Panc1 (cell line): ENCODE data around the gene SORL1. TPM values are rescaled to one million over a fixed set of nuclear protein-coding genes. Genes with fewer than 3 reads are reported as not detected.

Experiments used
- ATAC-seq: fragments of 200-7000 bp; cut with Tn5 transposase; 2 replicates; pipeline ENCODE4 v1.9.1; 2020; ENCODE audit warnings: mild to moderate bottlenecking, moderate library complexity
- BruUV-seq: library from RNA; stranded (reverse); fragments of 400-500 nt; replicated peaks from 2 replicates; lab custom pipeline; 2021; lab: Mats Ljungman, UMichigan
- CTCF ChIA-PET: fragments of 300-600 bp; sonication (Branson Sonifier 250); formaldehyde crosslinking; loops from one replicate; lab custom pipeline; 2022; ENCODE audit warnings: antibody characterized with exemption; lab: Charles Lee
- POLR2A ChIA-PET: fragments of 300-600 bp; sonication (Branson Sonifier 250); formaldehyde crosslinking; loops from one replicate; lab custom pipeline; 2022; ENCODE audit warnings: antibody characterized with exemption; lab: Charles Lee
- DNase-seq: peaks from one replicate; pipeline ENCODE4 v3.0.0-alpha.2; 2010; ENCODE audit warnings: low read depth, low spot score
- H3K27ac ChIP-seq: 2 replicates; pipeline ENCODE4 v1.5.1; 2011; ENCODE audit warnings: mild to moderate bottlenecking, low read length, inconsistent platforms
- H3K27me3 ChIP-seq: fragments of 200-500 bp; sonication (Bioruptor generic); 2 replicates; pipeline ENCODE4 v1.6.0; 2014; ENCODE audit warnings: low read length, inconsistent platforms; ENCODE audit not compliant: control insufficient read depth, insufficient read depth
- H3K36me3 ChIP-seq: fragments of 200-500 bp; sonication (Bioruptor generic); 2 replicates; pipeline ENCODE4 v1.5.1; 2014; ENCODE audit warnings: inconsistent platforms, mild to moderate bottlenecking, low read length, moderate library complexity; ENCODE audit not compliant: control insufficient read depth, insufficient read depth
- H3K4me1 ChIP-seq: 2 replicates; pipeline ENCODE4 v1.5.1; 2011; ENCODE audit warnings: inconsistent platforms, mild to moderate bottlenecking, low read length, moderate library complexity; ENCODE audit not compliant: control insufficient read depth, insufficient read depth
- H3K4me3 ChIP-seq, 2 experiments: 2 replicates each; pipeline ENCODE4 v1.5.1; 2011 to 2012; ENCODE audit warnings: low read depth in 2 of 2, low read length in 2 of 2, mild to moderate bottlenecking in 2 of 2, inconsistent platforms in 1 of 2, moderate library complexity in 1 of 2
- H3K9me3 ChIP-seq: fragments of 200-500 bp; sonication (Bioruptor generic); 2 replicates; pipeline ENCODE4 v1.5.1; 2014; ENCODE audit warnings: low read depth, mild to moderate bottlenecking, inconsistent platforms, low read length, moderate library complexity; ENCODE audit not compliant: control insufficient read depth, insufficient read depth
- CTCF ChIP-seq: fragments of 450-650 bp; IDR thresholded peaks from 2 replicates; pipeline ENCODE4 v1.5.1; 2017; ENCODE audit warnings: mild to moderate bottlenecking
- POLR2AphosphoS5 ChIP-seq: IDR thresholded peaks from 2 replicates; pipeline ENCODE4 v1.6.1; 2012; ENCODE audit warnings: mild to moderate bottlenecking, low read depth, low read length, moderate library complexity
- SIN3A ChIP-seq: IDR thresholded peaks from 2 replicates; pipeline ENCODE4 v1.6.1; 2012; ENCODE audit warnings: low read depth, mild to moderate bottlenecking, low read length, moderate library complexity, borderline replicate concordance; ENCODE audit not compliant: insufficient read depth
- TCF7L2 ChIP-seq: IDR thresholded peaks from 2 replicates; pipeline ENCODE4 v1.6.1; 2011; ENCODE audit warnings: mild to moderate bottlenecking, low read depth, low read length, inconsistent platforms
- in situ Hi-C: cut with HindIII; loops from 2 replicates; pipeline ENCODE4 v1.10.0; 2016; ENCODE audit warnings: low sequenced_read_pairs, low pct_unique_long_range_greater_than_20kb
- intact Hi-C: fragments of 100-400 bp; cut with micrococcal nuclease; formaldehyde crosslinking; loops from one replicate; pipeline ENCODE4 v1.10.0; 2022; ENCODE audit not compliant: unreplicated experiment
- total RNA-seq: library from RNA; stranded (reverse); gene quantifications from one replicate; pipeline ENCODE4 v1.2.1, GENCODE V29; 2021; ENCODE audit not compliant: unreplicated experiment
- TF ChIP-seq, protein P1 (sequence below), 2 experiments: IDR thresholded peaks; 2 replicates each; pipeline ENCODE4 v1.6.1; 2011 to 2012; ENCODE audit warnings: low read depth in 2 of 2, control low read depth in 1 of 2, low read length in 1 of 2, mild to moderate bottlenecking in 1 of 2, moderate library complexity in 1 of 2; ENCODE audit not compliant: insufficient read depth in 1 of 2

SORL1 gene
- total RNA-seq, 1 experiment from 2014 or later, result 36.3 TPM

- BruUV-seq, result no TSS peak
- Histone ChIP-seq H3K9me3 (no peaks in the 10 kb centered on the region), H3K4me1 (no peaks in the 10 kb centered on the region), H3K27ac (no peak overlapping the region), H3K27me3 (no peaks in the 10 kb centered on the region), H3K36me3 (no peaks in the 10 kb centered on the region), H3K4me3 (no peak overlapping the region)
- ChIA-PET POLR2A (no interaction called here), CTCF (no interaction called here)
- no peak for DNase-seq
- intact Hi-C loops, result no loop called here
- no peak for TF ChIP-seq SIN3A
- TF ChIP-seq TCF7L2, result no peak
- in situ Hi-C loops, result no loop called here
- ATAC-seq, result no peak
Measured at GRCh38 chr11:121513807-121514206, 61.7 kb downstream of the SORL1 start.

DNA sequence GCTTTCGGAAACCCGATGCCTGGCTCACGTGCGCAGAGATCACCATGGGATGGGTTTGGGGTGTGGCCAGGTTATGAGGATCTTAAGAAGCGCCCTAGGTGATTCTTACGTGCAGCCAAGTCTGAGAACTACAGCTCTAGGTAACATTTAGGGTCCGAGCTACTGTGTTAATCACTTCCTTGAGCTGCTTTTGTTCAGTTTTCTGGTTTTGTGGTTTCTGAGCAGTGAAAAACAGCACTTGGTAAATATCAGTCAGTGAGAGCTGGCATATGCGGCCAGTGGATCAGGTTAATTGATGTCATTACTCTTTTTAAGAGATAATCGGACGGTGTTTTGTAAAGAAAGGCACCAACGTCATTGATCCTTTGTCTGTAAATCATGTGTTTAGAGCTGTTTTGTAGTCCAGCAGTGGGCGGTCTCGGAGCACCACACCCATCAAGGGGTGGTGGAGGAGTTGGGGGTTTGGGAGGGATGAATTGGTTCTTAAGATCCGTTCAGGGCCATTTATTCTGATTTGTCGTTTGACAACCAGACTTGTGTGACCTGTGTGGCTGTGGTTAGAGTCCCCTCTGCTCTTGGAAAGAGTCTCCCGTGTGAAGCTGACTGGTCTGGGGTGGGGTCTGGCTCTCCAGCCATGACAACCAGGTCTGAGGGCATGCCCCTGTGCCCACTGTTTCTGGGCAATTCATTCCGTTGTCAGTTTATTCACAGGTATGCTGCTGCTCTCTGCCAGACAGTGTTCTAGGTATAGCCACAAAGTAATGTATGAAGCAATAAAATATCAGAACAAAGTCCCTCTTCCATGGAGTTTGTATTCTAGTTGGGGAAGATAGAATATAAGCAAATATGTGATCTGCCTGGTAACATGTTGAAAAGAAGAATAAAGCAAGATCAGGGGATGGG lies 62.6 kb downstream of the SORL1 start:
- Histone ChIP-seq H3K27ac (no peak overlapping the region), H3K4me3 (no peak overlapping the region), H3K36me3 (no peaks in the 10 kb centered on the region), H3K4me1 (no peaks in the 10 kb centered on the region), H3K9me3 (no peaks in the 10 kb centered on the region), H3K27me3 (no peaks in the 10 kb centered on the region)
- in situ Hi-C loops (no loop called here), intact Hi-C loops (no loop called here)
- DNase-seq (no peak), ATAC-seq (no peak)
- ChIA-PET CTCF (no interaction called here), POLR2A (no interaction called here)
- no peak for TF ChIP-seq TCF7L2
- no peak for TF ChIP-seq SIN3A
- TF ChIP-seq, protein P1, sequence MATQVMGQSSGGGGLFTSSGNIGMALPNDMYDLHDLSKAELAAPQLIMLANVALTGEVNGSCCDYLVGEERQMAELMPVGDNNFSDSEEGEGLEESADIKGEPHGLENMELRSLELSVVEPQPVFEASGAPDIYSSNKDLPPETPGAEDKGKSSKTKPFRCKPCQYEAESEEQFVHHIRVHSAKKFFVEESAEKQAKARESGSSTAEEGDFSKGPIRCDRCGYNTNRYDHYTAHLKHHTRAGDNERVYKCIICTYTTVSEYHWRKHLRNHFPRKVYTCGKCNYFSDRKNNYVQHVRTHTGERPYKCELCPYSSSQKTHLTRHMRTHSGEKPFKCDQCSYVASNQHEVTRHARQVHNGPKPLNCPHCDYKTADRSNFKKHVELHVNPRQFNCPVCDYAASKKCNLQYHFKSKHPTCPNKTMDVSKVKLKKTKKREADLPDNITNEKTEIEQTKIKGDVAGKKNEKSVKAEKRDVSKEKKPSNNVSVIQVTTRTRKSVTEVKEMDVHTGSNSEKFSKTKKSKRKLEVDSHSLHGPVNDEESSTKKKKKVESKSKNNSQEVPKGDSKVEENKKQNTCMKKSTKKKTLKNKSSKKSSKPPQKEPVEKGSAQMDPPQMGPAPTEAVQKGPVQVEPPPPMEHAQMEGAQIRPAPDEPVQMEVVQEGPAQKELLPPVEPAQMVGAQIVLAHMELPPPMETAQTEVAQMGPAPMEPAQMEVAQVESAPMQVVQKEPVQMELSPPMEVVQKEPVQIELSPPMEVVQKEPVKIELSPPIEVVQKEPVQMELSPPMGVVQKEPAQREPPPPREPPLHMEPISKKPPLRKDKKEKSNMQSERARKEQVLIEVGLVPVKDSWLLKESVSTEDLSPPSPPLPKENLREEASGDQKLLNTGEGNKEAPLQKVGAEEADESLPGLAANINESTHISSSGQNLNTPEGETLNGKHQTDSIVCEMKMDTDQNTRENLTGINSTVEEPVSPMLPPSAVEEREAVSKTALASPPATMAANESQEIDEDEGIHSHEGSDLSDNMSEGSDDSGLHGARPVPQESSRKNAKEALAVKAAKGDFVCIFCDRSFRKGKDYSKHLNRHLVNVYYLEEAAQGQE (IDR thresholded peaks at IDR 0.05; ENCODE audit: insufficient read depth in 1 of 2, low read depth in 2 of 2, low read length in 1 of 2), result no peak
- no peak for TF ChIP-seq CTCF
- TF ChIP-seq POLR2AphosphoS5, result no peak
- BruUV-seq, result no TSS peak

- no peak for DNase-seq
- no peak for ATAC-seq
- Histone ChIP-seq H3K27me3 (no peaks in the 10 kb centered on the region), H3K27ac (no peak overlapping the region), H3K36me3 (no peaks in the 10 kb centered on the region), H3K4me1 (no peaks in the 10 kb centered on the region), H3K9me3 (no peaks in the 10 kb centered on the region), H3K4me3 (no peak overlapping the region)
- in situ Hi-C loops, result no loop called here
- ChIA-PET CTCF (no interaction called here), POLR2A (no interaction called here)
- intact Hi-C loops, result no loop called here
- no TSS peak for BruUV-seq
- TF ChIP-seq POLR2AphosphoS5 (no peak), SIN3A (no peak), TCF7L2 (no peak), CTCF (no peak)
- TF ChIP-seq, protein P1 (IDR thresholded peaks at IDR 0.05; ENCODE audit: insufficient read depth in 1 of 2, low read depth in 2 of 2, low read length in 1 of 2), result no peak
Measured at GRCh38 chr11:121515335-121515671, 63.2 kb downstream of the SORL1 start.
